ENCODE measurements around the gene OR10G8.

The OR10G8 gene

GRCh38 chr11:124077266-124077665, 50.7 kb downstream of the OR10G8 start:
- in situ Hi-C loops (cut with HindIII; ENCODE audit: low sequenced_read_pairs) = no loop called here

DNA sequence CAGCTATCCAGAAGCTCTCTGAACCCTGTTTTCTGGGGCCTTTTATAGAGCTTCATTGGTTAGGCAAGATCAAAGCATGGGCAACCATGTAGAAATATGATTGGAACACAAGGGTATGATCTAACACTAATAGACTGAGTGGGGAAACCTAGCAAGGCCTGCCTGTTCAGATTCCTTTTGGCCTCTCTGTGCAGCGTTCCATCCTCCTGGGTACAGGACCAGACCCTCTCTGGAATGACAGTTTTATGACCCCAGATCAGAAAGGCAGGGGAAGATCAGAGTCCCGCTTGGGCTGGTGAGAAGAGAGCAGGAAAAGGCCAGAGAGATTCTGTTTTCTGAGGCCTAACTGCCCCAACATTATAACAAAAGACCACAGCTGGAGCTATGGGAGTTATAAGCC, 52.0 kb downstream of the OR10G8 start:
- in situ Hi-C loops (cut with HindIII; ENCODE audit: low sequenced_read_pairs) = no loop called here

GRCh38 chr11:124079631-124080326, 53.2 kb downstream of the OR10G8 start:
- in situ Hi-C loops (cut with HindIII; ENCODE audit: low sequenced_read_pairs) = no loop called here
